Measurements from ENCODE around the gene RD3L. TPM values are rescaled to one million over a fixed set of nuclear protein-coding genes. Genes with fewer than 3 reads are reported as not detected.

RD3L gene
- total and polyA plus RNA-seq, 2 of the 13 experiments (the other 11 are each of a cell fraction or from before 2014, with no cell fraction given) = not detected

- TF ChIP-seq ZNF75D (CRISPR knock-in tag; IDR thresholded peaks at IDR 0.05; ENCODE audit: borderline replicate concordance) (no peak), SKIL (CRISPR knock-in tag; IDR thresholded peaks at IDR 0.05; ENCODE audit: borderline replicate concordance) (no peak; the same call in 1 of the 2 replicates), CENPT (CRISPR knock-in tag; IDR thresholded peaks at IDR 0.05; ENCODE audit: low read depth) (no peak), POLR2G (IDR thresholded peaks at IDR 0.05; ENCODE audit: low read depth, low read length) (0 out of 2 replicates have a peak, but pooled peaks have one; percentile 50), MZF1 (CRISPR knock-in tag; IDR thresholded peaks at IDR 0.05; ENCODE audit: borderline replicate concordance) (no peak), ARNT2 (CRISPR knock-in tag; IDR thresholded peaks at IDR 0.05; ENCODE audit: low read depth) (no peak), HINFP (CRISPR knock-in tag; IDR thresholded peaks at IDR 0.05; ENCODE audit: low read depth) (no peak), STAT5B (CRISPR knock-in tag; IDR thresholded peaks at IDR 0.05) (no peak), ARHGAP35 (CRISPR knock-in tag; IDR thresholded peaks at IDR 0.05; ENCODE audit: borderline replicate concordance) (no peak), ZNF496 (CRISPR knock-in tag; IDR thresholded peaks at IDR 0.05; ENCODE audit: insufficient replicate concordance) (no peak), ZNF160 (CRISPR knock-in tag; IDR thresholded peaks at IDR 0.05) (no peak), AGO1 (IDR thresholded peaks at IDR 0.05; ENCODE audit: low read depth, low read length, poor library complexity, severe bottlenecking) (no peak), HNRNPL (IDR thresholded peaks at IDR 0.05; ENCODE audit: low read depth, low read length) (peak; percentile 86; the same call in 1 of the 2 replicates), ZNF280B (CRISPR knock-in tag; IDR thresholded peaks at IDR 0.05; ENCODE audit: borderline replicate concordance) (no peak; the same call in 1 of the 2 replicates), ZNF280D (CRISPR knock-in tag; IDR thresholded peaks at IDR 0.05) (no peak), ZNF136 (CRISPR knock-in tag; IDR thresholded peaks at IDR 0.05; ENCODE audit: low read depth) (no peak), ZNF430 (CRISPR knock-in tag; IDR thresholded peaks at IDR 0.05) (peak; percentile 34; the same call in 1 of the 2 replicates), ZNF333 (CRISPR knock-in tag; IDR thresholded peaks at IDR 0.05; ENCODE audit: borderline replicate concordance) (no peak), ZNF138 (CRISPR knock-in tag; IDR thresholded peaks at IDR 0.05; ENCODE audit: low read depth) (no peak)
These were observed 51.3 kb downstream of the RD3L start (continued) for GRCh38 chr14:103890821-103891666.
